Smooth muscle cell (in vitro differentiated cells): ENCODE results near the gene GPSM1. TPM values are rescaled to one million over a fixed set of nuclear protein-coding genes. Genes with fewer than 3 reads are reported as not detected.

Experiments
- DNase-seq: peaks from one replicate; lab custom pipeline; 2025; ENCODE audit not compliant: unreplicated experiment; lab: John Stamatoyannopoulos, UW
- H2AFZ ChIP-seq: fragments of 200-600 bp; sonication (generic); 2 replicates; pipeline ENCODE4 v1.6.0; 2016; ENCODE audit warnings: antibody characterized with exemption, low read depth, mild to moderate bottlenecking
- H3F3A ChIP-seq: fragments of 200-600 bp; sonication (generic); 2 replicates; pipeline ENCODE4 v1.6.0; 2017; ENCODE audit warnings: antibody characterized with exemption, low read depth
- H3K27ac ChIP-seq: fragments of 200-600 bp; sonication (generic); 2 replicates; pipeline ENCODE4 v1.5.1; 2016; ENCODE audit warnings: low read depth, mild to moderate bottlenecking
- H3K27me3 ChIP-seq: fragments of 200-600 bp; sonication (generic); 2 replicates; pipeline ENCODE4 v1.6.1; 2016; ENCODE audit warnings: low read depth, mild to moderate bottlenecking
- H3K36me3 ChIP-seq: fragments of 200-600 bp; sonication (generic); 2 replicates; pipeline ENCODE4 v1.5.1; 2016; ENCODE audit warnings: low read depth
- H3K4me1 ChIP-seq: fragments of 200-600 bp; sonication (generic); 2 replicates; pipeline ENCODE4 v1.5.1; 2016; ENCODE audit warnings: low read depth
- H3K4me2 ChIP-seq: fragments of 200-600 bp; sonication (generic); 2 replicates; pipeline ENCODE4 v1.6.0; 2016; ENCODE audit warnings: mild to moderate bottlenecking
- H3K4me3 ChIP-seq: fragments of 200-600 bp; sonication (generic); 2 replicates; pipeline ENCODE4 v1.5.1; 2016; ENCODE audit warnings: mild to moderate bottlenecking
- H3K79me2 ChIP-seq: fragments of 200-600 bp; sonication (generic); 2 replicates; pipeline ENCODE4 v1.6.0; 2016; ENCODE audit warnings: low read depth, mild to moderate bottlenecking
- H3K9ac ChIP-seq: fragments of 200-600 bp; sonication (generic); 2 replicates; pipeline ENCODE4 v1.6.0; 2016; ENCODE audit warnings: low read depth
- H3K9me3 ChIP-seq: fragments of 200-600 bp; sonication (generic); replicated peaks from 2 replicates; pipeline ENCODE4 v1.5.1; 2016; ENCODE audit warnings: low read depth
- H4K20me1 ChIP-seq: fragments of 200-600 bp; sonication (generic); 2 replicates; pipeline ENCODE4 v1.6.0; 2016; ENCODE audit warnings: low read depth
- WGBS: methylation state at CpG from one replicate; pipeline ENCODE4 v1.1.7; 2016; ENCODE audit warnings: low lambda C conversion rate; 5-methylcytosine and 5-hydroxymethylcytosine counted together
- polyA plus RNA-seq: library from polyadenylated mRNA; unstranded; fragments of >200 nt; fragmentation: Nextera tagmentation; extraction: Ambion mirVana; gene quantifications from 2 replicates; pipeline ENCODE4 v1.2.1, GENCODE V29; 2016
- total RNA-seq: library from RNA; depleted of rRNA; stranded (reverse); fragments of >200 nt; gene quantifications from 2 replicates; pipeline ENCODE4 v1.2.3, GENCODE V29; 2014
- TF ChIP-seq, protein P1 (sequence below): fragments of 200-600 bp; sonication (generic); IDR thresholded peaks from 2 replicates; pipeline ENCODE4 v1.5.1; 2017; ENCODE audit warnings: borderline replicate concordance, mild to moderate bottlenecking, antibody characterized with exemption; ENCODE audit not compliant: insufficient read depth, poor library complexity, severe bottlenecking

Gene GPSM1
- total and polyA plus RNA-seq, 2 experiments from 2014 or later = 21.1 to 45.9 TPM

DNA sequence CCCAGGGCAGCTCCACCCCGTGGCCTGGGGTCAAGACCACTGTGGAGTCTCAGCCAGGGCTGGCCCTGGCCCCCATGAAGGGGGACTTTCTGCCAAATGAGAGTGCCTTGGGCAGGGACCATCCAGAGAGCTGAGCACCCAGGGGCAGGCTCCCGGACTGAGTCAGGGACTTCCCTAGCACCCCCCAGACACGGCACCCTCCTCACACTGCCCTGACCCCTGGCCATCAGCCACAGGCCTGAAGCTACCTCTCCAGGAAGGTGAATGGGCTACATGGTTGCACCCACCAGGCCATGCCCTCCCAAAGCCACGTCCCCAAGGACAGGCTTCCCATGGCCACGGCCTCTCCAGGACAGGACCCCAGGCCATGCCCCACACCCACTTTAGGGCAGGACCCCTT lies 32.9 kb upstream of the GPSM1 start:
- no peak overlapping the region for H2AFZ ChIP-seq
- no peak overlapping the region for H3K4me2 ChIP-seq
- H3K79me2 ChIP-seq = no peaks in the 10 kb centered on the region
- no peak overlapping the region for H3K9ac ChIP-seq
- H4K20me1 ChIP-seq = no peaks in the 10 kb centered on the region
- no peak overlapping the region for H3K4me3 ChIP-seq
- TF ChIP-seq, protein P1, sequence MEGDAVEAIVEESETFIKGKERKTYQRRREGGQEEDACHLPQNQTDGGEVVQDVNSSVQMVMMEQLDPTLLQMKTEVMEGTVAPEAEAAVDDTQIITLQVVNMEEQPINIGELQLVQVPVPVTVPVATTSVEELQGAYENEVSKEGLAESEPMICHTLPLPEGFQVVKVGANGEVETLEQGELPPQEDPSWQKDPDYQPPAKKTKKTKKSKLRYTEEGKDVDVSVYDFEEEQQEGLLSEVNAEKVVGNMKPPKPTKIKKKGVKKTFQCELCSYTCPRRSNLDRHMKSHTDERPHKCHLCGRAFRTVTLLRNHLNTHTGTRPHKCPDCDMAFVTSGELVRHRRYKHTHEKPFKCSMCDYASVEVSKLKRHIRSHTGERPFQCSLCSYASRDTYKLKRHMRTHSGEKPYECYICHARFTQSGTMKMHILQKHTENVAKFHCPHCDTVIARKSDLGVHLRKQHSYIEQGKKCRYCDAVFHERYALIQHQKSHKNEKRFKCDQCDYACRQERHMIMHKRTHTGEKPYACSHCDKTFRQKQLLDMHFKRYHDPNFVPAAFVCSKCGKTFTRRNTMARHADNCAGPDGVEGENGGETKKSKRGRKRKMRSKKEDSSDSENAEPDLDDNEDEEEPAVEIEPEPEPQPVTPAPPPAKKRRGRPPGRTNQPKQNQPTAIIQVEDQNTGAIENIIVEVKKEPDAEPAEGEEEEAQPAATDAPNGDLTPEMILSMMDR = no peak
- H3K4me1 ChIP-seq = no peaks in the 10 kb centered on the region
- 98% methylated on average over 5 of the region's 5 CpGs for WGBS
- no peak for DNase-seq
- no peaks in the 10 kb centered on the region for H3K9me3 ChIP-seq
- no peaks in the 10 kb centered on the region for H3K27me3 ChIP-seq
- H3K36me3 ChIP-seq = no peaks in the 10 kb centered on the region
- H3K27ac ChIP-seq = no peak overlapping the region
- H3F3A ChIP-seq = no peaks in the 10 kb centered on the region

DNA sequence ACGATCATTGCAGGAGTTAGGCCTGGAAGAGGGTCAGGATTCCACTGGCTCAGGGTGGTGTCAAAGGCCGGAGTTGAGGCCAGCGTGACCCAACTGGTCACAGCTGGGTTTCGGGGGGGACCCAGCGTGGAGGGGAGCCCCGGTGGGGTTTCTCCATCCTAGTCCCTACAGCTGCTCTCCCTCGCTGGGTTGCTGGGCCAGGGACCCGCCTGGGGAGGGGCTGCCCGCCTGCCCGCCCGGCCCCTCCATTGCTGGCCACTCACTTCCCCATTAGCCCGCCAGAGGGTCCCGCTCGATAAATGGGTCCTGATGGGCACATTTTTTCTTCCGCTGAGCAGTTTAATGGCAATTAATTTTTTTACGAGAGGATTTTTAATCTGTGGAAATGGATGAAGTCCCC lies 32.3 kb upstream of the GPSM1 start:
- WGBS = 94% methylated on average over 16 of the region's 16 CpGs
- H3K4me3 ChIP-seq = no peak overlapping the region
- H3K27me3 ChIP-seq = no peaks in the 10 kb centered on the region
- H3K36me3 ChIP-seq = no peaks in the 10 kb centered on the region
- no peak for DNase-seq
- H3K79me2 ChIP-seq = no peaks in the 10 kb centered on the region
- H4K20me1 ChIP-seq = no peaks in the 10 kb centered on the region
- no peaks in the 10 kb centered on the region for H3F3A ChIP-seq
- TF ChIP-seq, protein P1 = no peak
- no peaks in the 10 kb centered on the region for H3K4me1 ChIP-seq
- no peak overlapping the region for H2AFZ ChIP-seq
- no peak overlapping the region for H3K9ac ChIP-seq
- no peak overlapping the region for H3K27ac ChIP-seq
- no peaks in the 10 kb centered on the region for H3K9me3 ChIP-seq
- no peak overlapping the region for H3K4me2 ChIP-seq

DNA sequence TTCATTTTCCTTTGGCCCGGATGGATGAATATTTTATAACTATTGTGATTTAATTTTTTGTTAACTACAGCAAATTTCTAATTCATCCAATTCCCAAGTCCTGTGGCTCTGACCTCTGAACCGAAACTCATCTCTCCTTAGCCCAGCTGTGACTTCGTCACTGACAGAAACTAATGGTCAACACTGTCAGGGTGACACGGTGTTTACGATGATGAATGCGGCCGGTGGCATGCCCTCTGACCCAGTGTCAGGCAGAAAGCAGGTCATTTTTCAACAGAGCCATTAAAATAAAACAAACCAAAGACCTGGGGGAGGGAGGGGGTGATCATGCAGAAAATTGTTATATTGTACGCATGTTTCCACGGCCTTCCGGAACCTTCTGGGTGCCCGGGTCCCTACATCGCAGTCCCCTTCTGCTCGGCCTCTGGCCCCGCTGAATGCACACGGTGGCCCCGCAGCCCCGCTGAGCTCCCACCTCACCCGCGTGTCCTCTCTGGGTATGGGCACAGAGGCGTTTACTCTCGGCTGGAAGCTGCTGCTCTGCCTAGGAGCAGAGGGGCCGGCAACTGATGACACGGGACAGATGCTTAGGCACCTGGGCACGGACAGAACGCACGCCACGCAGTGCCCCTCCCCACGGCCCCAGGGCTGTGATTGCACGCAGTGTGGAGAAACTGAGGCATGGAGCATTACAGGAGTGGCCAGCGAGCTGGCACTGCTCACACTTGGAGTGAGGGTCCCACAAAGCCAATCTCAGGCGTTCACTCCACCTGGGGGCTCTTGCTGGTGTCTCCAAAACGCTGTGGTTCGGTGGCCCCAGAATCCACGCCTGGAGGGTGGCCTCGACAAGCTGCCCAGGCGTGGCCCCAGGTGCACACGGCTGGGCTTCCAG lies 31.6 kb upstream of the GPSM1 start:
- 84% methylated on average over 37 of the region's 37 CpGs for WGBS
- Histone ChIP-seq H3K27ac (no peak overlapping the region), H3K9ac (no peak overlapping the region), H3K4me3 (no peak overlapping the region), H3K9me3 (no peaks in the 10 kb centered on the region), H4K20me1 (no peaks in the 10 kb centered on the region), H3F3A (no peaks in the 10 kb centered on the region), H2AFZ (no peak overlapping the region), H3K79me2 (no peaks in the 10 kb centered on the region), H3K36me3 (no peaks in the 10 kb centered on the region), H3K4me2 (no peak overlapping the region), H3K27me3 (no peaks in the 10 kb centered on the region), H3K4me1 (no peaks in the 10 kb centered on the region)
- DNase-seq = no peak
- TF ChIP-seq, protein P1 = no peak
